Measurements from ENCODE around the gene CRIP2.

The CRIP2 gene

GRCh38 chr14:105449276-105450122 is 25.1 kb upstream of the CRIP2 start:
- no peaks in the 10 kb centered on the region for H3K9me3 Mint-ChIP-seq (ENCODE audit: low read depth)
- H3K4me1 Mint-ChIP-seq (ENCODE audit: low read depth) = no peaks in the 10 kb centered on the region
- H3K27ac Mint-ChIP-seq = no peak overlapping the region
- H3K36me3 Mint-ChIP-seq = peaks cover 3% of the 10 kb centered on the region
- H3K4me3 Mint-ChIP-seq = no peak overlapping the region
- no peaks in the 10 kb centered on the region for H3K27me3 Mint-ChIP-seq

GRCh38 chr14:105450123-105450505 is 24.5 kb upstream of the CRIP2 start:
- no peaks in the 10 kb centered on the region for H3K4me1 Mint-ChIP-seq (ENCODE audit: low read depth)
- no peak overlapping the region for H3K27ac Mint-ChIP-seq
- H3K9me3 Mint-ChIP-seq (ENCODE audit: low read depth) = no peaks in the 10 kb centered on the region
- no peak overlapping the region for H3K4me3 Mint-ChIP-seq
- H3K27me3 Mint-ChIP-seq = no peaks in the 10 kb centered on the region
- H3K36me3 Mint-ChIP-seq = peaks cover 3% of the 10 kb centered on the region

- Mint-ChIP-seq H3K27me3 (no peaks in the 10 kb centered on the region), H3K4me3 (no peak overlapping the region), H3K36me3 (peaks cover 3% of the 10 kb centered on the region), H3K27ac (no peak overlapping the region), H3K4me1 (ENCODE audit: low read depth) (no peaks in the 10 kb centered on the region), H3K9me3 (ENCODE audit: low read depth) (no peaks in the 10 kb centered on the region)
These were observed 23.5 kb upstream of the CRIP2 start for GRCh38 chr14:105450864-105451720.

- H3K27me3 Mint-ChIP-seq = no peaks in the 10 kb centered on the region
- H3K36me3 Mint-ChIP-seq = peaks cover 3% of the 10 kb centered on the region
- no peaks in the 10 kb centered on the region for H3K4me1 Mint-ChIP-seq (ENCODE audit: low read depth)
- H3K27ac Mint-ChIP-seq = no peak overlapping the region
- H3K9me3 Mint-ChIP-seq (ENCODE audit: low read depth) = no peaks in the 10 kb centered on the region
- H3K4me3 Mint-ChIP-seq = no peak overlapping the region
These were observed 21.7 kb upstream of the CRIP2 start for GRCh38 chr14:105452963-105453362.

- H3K4me3 Mint-ChIP-seq = no peak overlapping the region
- H3K36me3 Mint-ChIP-seq = peaks cover 3% of the 10 kb centered on the region
- no peak overlapping the region for H3K27ac Mint-ChIP-seq
- no peaks in the 10 kb centered on the region for H3K9me3 Mint-ChIP-seq (ENCODE audit: low read depth)
- no peaks in the 10 kb centered on the region for H3K4me1 Mint-ChIP-seq (ENCODE audit: low read depth)
- no peaks in the 10 kb centered on the region for H3K27me3 Mint-ChIP-seq
These were observed 20.8 kb upstream of the CRIP2 start for GRCh38 chr14:105453847-105454246.

- H3K27ac Mint-ChIP-seq = no peak overlapping the region
- peaks cover 3% of the 10 kb centered on the region for H3K36me3 Mint-ChIP-seq
- no peaks in the 10 kb centered on the region for H3K4me1 Mint-ChIP-seq (ENCODE audit: low read depth)
- no peaks in the 10 kb centered on the region for H3K9me3 Mint-ChIP-seq (ENCODE audit: low read depth)
- H3K4me3 Mint-ChIP-seq = no peak overlapping the region
- no peaks in the 10 kb centered on the region for H3K27me3 Mint-ChIP-seq
These were observed 19.5 kb upstream of the CRIP2 start for GRCh38 chr14:105455086-105455640.

- H3K4me3 Mint-ChIP-seq = no peak overlapping the region
- H3K27ac Mint-ChIP-seq = no peak overlapping the region
- H3K36me3 Mint-ChIP-seq = peaks cover 3% of the 10 kb centered on the region
These were observed 18.6 kb upstream of the CRIP2 start for GRCh38 chr14:105455766-105456660.

GRCh38 chr14:105456736-105457617 is 17.6 kb upstream of the CRIP2 start:
- H3K27ac Mint-ChIP-seq = no peak overlapping the region
- peaks cover 3% of the 10 kb centered on the region for H3K36me3 Mint-ChIP-seq
- H3K27me3 Mint-ChIP-seq = no peaks in the 10 kb centered on the region
- H3K9me3 Mint-ChIP-seq (ENCODE audit: low read depth) = no peaks in the 10 kb centered on the region
- H3K4me1 Mint-ChIP-seq (ENCODE audit: low read depth) = no peaks in the 10 kb centered on the region
- H3K4me3 Mint-ChIP-seq = no peak overlapping the region

More at GRCh38 chr14:105455766-105456660, 18.6 kb upstream of the CRIP2 start:
- Mint-ChIP-seq H3K9me3 (ENCODE audit: low read depth) (no peaks in the 10 kb centered on the region), H3K27me3 (no peaks in the 10 kb centered on the region), H3K4me1 (ENCODE audit: low read depth) (no peaks in the 10 kb centered on the region)

GRCh38 chr14:105458010-105458409 is 16.6 kb upstream of the CRIP2 start:
- Mint-ChIP-seq H3K27ac (no peak overlapping the region), H3K9me3 (ENCODE audit: low read depth) (no peaks in the 10 kb centered on the region), H3K4me1 (ENCODE audit: low read depth) (no peaks in the 10 kb centered on the region), H3K36me3 (no peaks in the 10 kb centered on the region), H3K4me3 (no peak overlapping the region), H3K27me3 (no peaks in the 10 kb centered on the region)

GRCh38 chr14:105458571-105458970 is 16.1 kb upstream of the CRIP2 start:
- Mint-ChIP-seq H3K27me3 (no peaks in the 10 kb centered on the region), H3K36me3 (no peaks in the 10 kb centered on the region), H3K4me1 (ENCODE audit: low read depth) (no peaks in the 10 kb centered on the region), H3K4me3 (no peak overlapping the region), H3K27ac (no peak overlapping the region), H3K9me3 (ENCODE audit: low read depth) (no peaks in the 10 kb centered on the region)

GRCh38 chr14:105460116-105460515 is 14.5 kb upstream of the CRIP2 start:
- no peaks in the 10 kb centered on the region for H3K27me3 Mint-ChIP-seq
- no peak overlapping the region for H3K4me3 Mint-ChIP-seq
- no peaks in the 10 kb centered on the region for H3K36me3 Mint-ChIP-seq
- no peak overlapping the region for H3K27ac Mint-ChIP-seq
- H3K4me1 Mint-ChIP-seq (ENCODE audit: low read depth) = no peaks in the 10 kb centered on the region
- no peaks in the 10 kb centered on the region for H3K9me3 Mint-ChIP-seq (ENCODE audit: low read depth)

- H3K9me3 Mint-ChIP-seq (ENCODE audit: low read depth) = no peaks in the 10 kb centered on the region
- no peaks in the 10 kb centered on the region for H3K27me3 Mint-ChIP-seq
- H3K4me1 Mint-ChIP-seq (ENCODE audit: low read depth) = no peaks in the 10 kb centered on the region
- no peaks in the 10 kb centered on the region for H3K36me3 Mint-ChIP-seq
- no peak overlapping the region for H3K4me3 Mint-ChIP-seq
- H3K27ac Mint-ChIP-seq = no peak overlapping the region
These were observed 14.0 kb upstream of the CRIP2 start for GRCh38 chr14:105460616-105461015.

- Mint-ChIP-seq H3K4me1 (ENCODE audit: low read depth) (no peaks in the 10 kb centered on the region), H3K27ac (no peak overlapping the region), H3K4me3 (no peak overlapping the region), H3K9me3 (ENCODE audit: low read depth) (no peaks in the 10 kb centered on the region), H3K27me3 (no peaks in the 10 kb centered on the region), H3K36me3 (no peaks in the 10 kb centered on the region)
These were observed 12.7 kb upstream of the CRIP2 start for GRCh38 chr14:105461903-105462302.

GRCh38 chr14:105464501-105464900 is 10.1 kb upstream of the CRIP2 start:
- Mint-ChIP-seq H3K27ac (no peak overlapping the region), H3K27me3 (no peaks in the 10 kb centered on the region), H3K36me3 (no peaks in the 10 kb centered on the region), H3K4me1 (ENCODE audit: low read depth) (no peaks in the 10 kb centered on the region), H3K9me3 (ENCODE audit: low read depth) (no peaks in the 10 kb centered on the region), H3K4me3 (no peak overlapping the region)

Data from activated naive CD8-positive, alpha-beta T cell (primary cell).